ENCODE data around the gene DMD.
A peak's percentile ranks its signal among the peaks of the same experiment; 100 is the strongest.

Gene DMD

GRCh38 chrX:32185160-32185559 lies 1026.2 kb downstream of the DMD start:
- DNase-seq = no peak

DNA sequence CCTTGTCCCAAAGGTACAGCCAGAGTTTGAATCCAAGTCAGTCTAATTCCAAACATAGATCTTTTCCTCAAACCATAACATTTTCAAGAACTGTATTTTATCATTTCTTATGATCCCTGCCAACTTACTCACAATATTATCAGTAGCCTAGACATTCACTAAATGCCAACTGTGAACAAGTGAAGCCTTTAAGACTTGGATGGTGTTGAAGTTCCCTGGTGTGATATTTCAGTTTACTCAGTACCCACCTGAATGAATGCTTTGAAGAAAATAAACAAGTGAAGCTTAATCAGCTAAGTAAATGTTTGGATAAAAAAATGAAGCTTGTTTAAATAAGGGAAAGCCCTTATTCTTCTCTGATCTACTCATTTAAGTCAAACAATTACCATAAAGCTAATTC lies 1028.3 kb downstream of the DMD start:
- DNase-seq = no peak

DNA sequence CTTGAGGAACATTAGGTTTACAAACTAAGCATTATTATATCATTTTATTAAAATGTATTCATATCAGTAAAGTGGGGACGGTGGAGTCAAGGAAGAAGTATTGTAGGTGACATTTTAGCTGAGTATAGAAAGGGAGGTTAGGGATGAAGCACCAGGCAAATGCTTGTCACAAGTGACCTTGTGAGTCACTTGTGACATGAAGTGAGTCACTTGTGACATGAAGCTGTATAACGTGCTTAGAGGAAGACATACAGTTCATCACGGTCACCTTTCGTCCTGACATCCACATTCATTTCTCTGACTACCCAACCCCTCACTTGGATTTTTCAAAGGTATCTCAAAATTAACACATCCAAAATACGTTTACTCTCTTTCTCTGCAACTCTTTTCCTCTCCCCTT lies 1034.8 kb downstream of the DMD start:
- DNase-seq = no peak

DNA sequence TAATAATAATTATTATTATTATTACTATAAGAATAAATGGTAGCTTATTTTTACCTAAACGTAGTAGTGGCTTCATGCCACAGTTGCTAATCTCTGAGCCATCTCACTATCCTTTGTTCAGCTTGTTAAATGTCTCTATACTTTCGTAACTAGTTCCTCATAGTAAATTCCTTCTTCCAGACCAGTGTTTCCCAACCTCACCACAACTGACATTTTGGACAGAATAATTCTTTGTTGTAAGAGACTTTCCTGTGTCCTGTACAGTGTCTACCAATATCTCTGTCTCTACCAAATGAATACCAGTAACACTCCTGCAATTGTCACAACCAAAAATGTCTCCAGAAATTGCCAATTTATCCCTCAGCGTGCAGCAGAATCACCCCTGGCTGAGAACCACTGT lies 1040.9 kb downstream of the DMD start:
- DNase-seq = no peak

GRCh38 chrX:32155044-32155638 lies 1056.2 kb downstream of the DMD start:
- DNase-seq = no peak

- DNase-seq = no peak
Measured at GRCh38 chrX:32153585-32153984, 1057.8 kb downstream of the DMD start.

DNA sequence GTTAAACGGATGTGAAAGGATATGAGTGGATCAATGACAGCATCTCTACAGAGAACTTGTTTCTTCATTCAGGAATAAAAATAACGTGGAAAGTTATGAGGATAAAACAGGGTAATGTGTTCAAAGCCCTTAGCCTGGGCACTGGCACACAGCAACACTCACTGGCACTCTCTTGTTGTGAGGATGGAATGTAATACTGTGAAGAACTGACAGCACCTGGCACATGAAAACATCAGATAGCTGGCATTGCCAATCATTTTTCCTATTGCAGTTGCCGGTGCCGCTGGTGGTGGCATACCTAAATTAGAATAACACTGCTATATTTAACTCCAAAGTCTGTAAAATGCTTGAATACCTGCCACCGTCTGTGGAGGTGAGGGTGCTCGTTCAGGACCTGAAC lies 1061.2 kb downstream of the DMD start:
- no peak for DNase-seq

- DNase-seq = no peak
Measured at GRCh38 chrX:32141841-32142240, 1069.5 kb downstream of the DMD start.

- no peak for DNase-seq
Measured at GRCh38 chrX:32139476-32139875, 1071.9 kb downstream of the DMD start.

GRCh38 chrX:32137525-32137924 lies 1073.8 kb downstream of the DMD start:
- no peak for DNase-seq

- DNase-seq = no peak
Measured at GRCh38 chrX:32126997-32127396, 1084.4 kb downstream of the DMD start.

DNA sequence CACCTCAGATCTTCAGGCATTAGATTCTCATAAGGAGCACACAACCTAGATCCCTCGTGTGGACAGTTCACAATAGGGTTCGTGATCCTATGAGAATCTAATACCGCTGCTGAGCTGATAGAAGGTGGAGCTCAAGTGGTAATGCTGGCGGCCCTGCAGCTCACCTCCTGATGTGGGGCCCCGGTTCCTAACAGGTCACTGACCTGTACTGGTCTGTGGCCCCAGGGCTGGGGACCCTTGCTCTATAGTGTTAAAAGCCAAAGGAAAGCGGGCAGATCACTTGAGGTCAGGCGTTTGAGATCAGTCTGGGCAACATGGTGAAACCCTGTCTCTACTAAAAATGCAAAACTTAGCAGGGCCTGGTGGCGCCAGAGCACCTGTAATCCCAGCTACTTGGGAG lies 1092.5 kb downstream of the DMD start:
- no peak for DNase-seq

GRCh38 chrX:32116047-32116446 lies 1095.3 kb downstream of the DMD start:
- peak in 1 of 2 experiments; percentile 6 for DNase-seq

GRCh38 chrX:32087663-32088062 lies 1123.7 kb downstream of the DMD start:
- no peak for DNase-seq

DNA sequence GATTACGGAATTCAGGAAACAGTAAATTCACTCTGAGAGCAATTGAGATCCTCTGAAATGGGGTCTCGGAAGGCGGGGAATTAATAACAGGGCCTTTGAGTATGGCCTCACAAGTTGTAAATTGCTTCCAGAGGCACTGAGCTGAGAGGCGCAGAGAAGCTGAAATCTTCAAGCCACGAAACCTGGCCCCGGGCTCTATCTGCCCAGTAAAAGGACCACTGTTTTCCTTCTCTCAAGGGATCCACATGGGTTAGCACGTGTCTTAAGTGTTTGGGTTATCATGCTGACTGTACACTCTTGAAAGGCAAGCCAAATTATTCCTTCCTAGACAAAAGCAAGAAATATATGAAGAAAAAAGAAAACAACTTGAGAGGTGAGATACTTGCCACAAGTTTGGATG lies 1126.6 kb downstream of the DMD start:
- DNase-seq = no peak

- no peak for DNase-seq
Measured at GRCh38 chrX:32048285-32048684, 1163.1 kb downstream of the DMD start.

GRCh38 chrX:32045149-32045548 lies 1166.2 kb downstream of the DMD start:
- no peak for DNase-seq

DNA sequence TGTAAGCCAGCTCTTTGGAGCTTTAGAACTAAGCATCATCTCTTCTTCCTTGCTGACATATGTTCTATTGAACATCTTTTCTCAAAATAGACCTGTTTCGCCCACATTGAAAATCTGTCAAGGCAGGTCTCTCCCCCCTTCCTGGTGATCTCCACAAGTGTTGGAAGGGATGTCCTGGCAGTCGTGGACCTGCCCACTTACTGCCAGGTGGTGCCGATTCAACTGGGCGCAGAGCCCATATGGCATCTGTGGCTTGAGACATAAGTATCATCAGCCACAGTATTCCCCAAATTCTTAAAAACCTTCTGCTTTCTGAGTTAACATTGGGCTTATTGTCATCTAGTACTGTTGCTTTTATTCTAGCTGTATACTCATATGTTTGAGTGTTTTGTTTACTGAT lies 1170.2 kb downstream of the DMD start:
- DNase-seq = no peak

DNA sequence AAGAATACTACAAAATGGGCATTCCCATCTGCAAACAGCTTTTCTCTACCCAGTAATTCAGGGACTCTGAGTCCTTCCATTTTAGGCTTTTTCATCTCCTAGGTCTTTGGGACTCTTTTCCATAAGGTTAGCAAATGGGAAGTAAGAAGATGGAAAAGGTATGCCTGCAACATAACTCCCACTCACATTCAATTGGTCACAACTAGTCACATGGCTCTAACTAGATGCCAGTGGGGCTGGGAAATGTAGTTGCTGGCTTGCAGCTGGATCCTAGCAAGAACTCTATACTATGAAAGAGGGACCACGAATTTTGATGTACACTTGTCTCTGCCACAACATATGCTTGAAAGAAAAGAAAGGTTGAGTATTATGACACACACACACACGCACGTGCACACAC lies 1184.6 kb downstream of the DMD start:
- DNase-seq = no peak

DNA sequence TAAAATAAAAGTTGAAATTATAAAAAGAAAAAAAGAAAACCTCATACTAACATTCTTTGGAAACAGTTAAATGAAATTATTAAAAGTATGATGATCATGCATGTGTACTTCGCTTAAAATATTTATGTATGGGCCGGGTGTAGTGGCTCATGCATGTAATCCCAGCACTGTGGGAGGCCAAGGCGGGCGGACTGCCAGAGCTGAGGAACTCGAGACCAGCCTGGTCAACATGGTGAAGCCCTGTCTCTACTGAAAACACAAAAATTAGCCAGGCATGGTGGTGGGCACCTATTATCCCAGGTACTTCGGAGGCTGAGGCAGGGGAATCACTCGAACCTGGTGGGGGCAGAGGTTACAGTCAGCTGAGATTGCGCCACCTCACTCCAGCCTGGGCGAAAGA lies 1187.3 kb downstream of the DMD start:
- no peak for DNase-seq

DNA sequence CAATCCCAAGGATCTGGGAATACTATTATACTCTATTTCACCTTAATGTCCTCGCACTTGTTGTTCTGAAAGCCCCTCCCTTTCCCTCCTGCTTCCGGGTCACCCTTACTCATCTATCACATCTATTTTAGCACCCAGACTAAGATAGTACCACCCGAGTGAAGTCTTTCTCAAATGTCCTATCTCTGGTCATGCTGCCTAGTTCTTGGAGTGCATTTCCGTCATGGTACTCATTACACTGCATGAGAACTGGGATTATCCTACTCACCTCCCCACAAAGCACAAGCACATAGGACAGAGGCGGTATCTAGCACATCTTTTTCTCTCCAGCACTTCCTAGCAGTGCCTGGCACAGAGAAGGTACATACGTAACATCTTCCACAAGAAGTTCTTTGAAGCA lies 1195.2 kb downstream of the DMD start:
- DNase-seq = no peak

DNA sequence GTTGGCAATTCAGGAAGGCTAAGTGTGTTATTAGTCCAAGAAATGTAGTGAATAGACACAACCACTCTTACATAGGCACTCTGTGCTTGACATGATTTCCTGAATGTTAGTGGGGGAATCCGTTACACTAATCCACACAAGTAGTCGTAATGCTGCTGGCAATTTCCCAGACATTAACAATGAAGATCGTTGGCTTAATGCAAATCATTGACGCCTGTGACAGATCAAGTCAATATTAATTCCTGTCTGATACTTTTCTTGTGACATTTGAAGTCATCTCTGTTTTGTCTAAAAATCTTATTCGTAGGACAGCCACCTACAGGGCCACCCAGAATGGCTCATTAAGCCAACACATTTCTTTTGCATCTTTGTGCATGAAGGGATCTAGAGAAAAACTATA lies 1200.4 kb downstream of the DMD start:
- DNase-seq = no peak

- no peak for DNase-seq
Measured at GRCh38 chrX:32010212-32010611, 1201.1 kb downstream of the DMD start.

DNA sequence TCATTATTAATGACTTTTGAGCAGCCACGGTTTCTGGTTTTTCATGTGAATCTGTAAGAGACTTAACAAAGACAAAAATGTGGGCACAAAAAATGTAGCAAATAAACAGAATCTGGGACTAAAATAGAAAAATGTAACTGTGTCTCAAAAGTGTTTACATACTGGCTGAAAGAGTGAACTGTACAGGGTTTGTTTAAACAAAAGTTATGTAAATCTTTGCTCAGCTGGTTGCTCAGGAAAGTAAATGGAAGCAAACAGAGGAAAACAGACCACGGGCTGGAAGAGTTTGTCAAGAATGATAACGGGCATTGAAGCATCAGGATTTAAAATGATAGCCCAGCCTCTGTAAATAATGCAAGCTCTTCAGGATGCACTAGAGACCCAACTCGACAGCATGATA lies 1217.7 kb downstream of the DMD start:
- peak; percentile 4 to 12 for DNase-seq

GRCh38 chrX:31988975-31989374 lies 1222.4 kb downstream of the DMD start:
- DNase-seq = no peak

- no peak for DNase-seq
Measured at GRCh38 chrX:31981546-31982062, 1229.7 kb downstream of the DMD start.

Data from NCI-H526 (cell line).